ENCODE data around the gene LPIN1. TPM values are rescaled to one million over a fixed set of nuclear protein-coding genes. Genes with fewer than 3 reads are reported as not detected.

LPIN1 gene
- total and polyA plus RNA-seq, 10 donors, result 12.3 to 55.7 (median 34.8) TPM

DNA sequence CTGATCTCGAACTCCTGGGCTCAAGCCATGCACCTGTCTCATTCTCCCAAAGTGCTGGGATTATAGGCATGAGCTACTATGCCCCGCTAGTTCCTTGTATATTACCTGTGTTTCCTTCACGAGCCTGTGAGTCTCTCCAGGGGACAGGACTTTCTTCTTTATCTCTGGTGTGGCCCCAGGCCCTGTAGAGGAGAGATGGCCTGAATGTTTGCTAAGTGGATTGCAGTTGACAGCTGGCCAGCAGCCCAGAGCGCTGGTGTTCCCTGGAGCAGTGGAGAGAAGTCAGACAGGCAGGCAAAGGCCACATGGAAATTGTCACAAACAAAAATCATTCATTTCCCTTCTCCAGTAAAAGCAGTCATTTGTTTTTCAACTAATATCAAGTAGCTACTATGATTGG, 17.9 kb downstream of the LPIN1 start:
- no peak for DNase-seq
- no peak overlapping the region for H3K4me3 ChIP-seq
- no peaks in the 10 kb centered on the region for H3K27me3 ChIP-seq (replicated peaks in 1 of 7)
- no peaks in the 10 kb centered on the region for H3K9me3 ChIP-seq
- 86 to 92% (median 87%) methylated on average over 4 of the region's 4 CpGs for WGBS, 5 donors
- H3K4me1 ChIP-seq, result peaks cover 0 to 20% (median 0%) of the 10 kb centered on the region in 6 donors
- H3K27ac ChIP-seq, result no peak overlapping the region
- TF ChIP-seq, protein P1, sequence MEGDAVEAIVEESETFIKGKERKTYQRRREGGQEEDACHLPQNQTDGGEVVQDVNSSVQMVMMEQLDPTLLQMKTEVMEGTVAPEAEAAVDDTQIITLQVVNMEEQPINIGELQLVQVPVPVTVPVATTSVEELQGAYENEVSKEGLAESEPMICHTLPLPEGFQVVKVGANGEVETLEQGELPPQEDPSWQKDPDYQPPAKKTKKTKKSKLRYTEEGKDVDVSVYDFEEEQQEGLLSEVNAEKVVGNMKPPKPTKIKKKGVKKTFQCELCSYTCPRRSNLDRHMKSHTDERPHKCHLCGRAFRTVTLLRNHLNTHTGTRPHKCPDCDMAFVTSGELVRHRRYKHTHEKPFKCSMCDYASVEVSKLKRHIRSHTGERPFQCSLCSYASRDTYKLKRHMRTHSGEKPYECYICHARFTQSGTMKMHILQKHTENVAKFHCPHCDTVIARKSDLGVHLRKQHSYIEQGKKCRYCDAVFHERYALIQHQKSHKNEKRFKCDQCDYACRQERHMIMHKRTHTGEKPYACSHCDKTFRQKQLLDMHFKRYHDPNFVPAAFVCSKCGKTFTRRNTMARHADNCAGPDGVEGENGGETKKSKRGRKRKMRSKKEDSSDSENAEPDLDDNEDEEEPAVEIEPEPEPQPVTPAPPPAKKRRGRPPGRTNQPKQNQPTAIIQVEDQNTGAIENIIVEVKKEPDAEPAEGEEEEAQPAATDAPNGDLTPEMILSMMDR (IDR thresholded peaks at IDR 0.05 in 8 of 11, conservative IDR thresholded peaks at IDR 0.05 in 3 of 11), result no peak
- TF ChIP-seq POLR2AphosphoS5 (IDR thresholded peaks at IDR 0.05) (no peak), POLR2A (IDR thresholded peaks at IDR 0.05) (no peak)
- H3K36me3 ChIP-seq, result peaks cover 3 to 73% (median 29%) of the 10 kb centered on the region in 6 donors
- intact Hi-C loops (cut with DNase I; ENCODE audit: low total_unique reads), result no loop called here

DNA sequence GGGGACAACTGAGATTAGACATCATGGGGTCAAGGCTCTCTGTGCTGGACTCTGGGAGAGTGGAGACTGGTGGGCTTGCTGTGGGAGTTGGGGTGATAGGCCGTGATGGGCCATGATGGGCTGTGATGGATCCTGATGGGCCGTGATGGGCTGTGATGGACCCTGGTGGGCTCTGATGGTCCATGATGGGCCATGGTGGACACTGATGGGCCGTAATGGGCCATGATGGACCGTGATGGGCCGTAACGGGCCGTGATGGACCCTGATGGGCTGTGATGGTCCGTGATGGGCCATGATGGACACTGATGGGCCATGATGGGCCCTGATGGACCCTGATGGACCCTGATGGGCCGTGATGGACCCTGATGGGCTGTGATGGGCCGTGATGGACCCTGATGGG, 18.5 kb downstream of the LPIN1 start:
- Histone ChIP-seq H3K27me3 (replicated peaks in 1 of 7) (no peaks in the 10 kb centered on the region), H3K4me1 (peaks cover 0 to 20% (median 0%) of the 10 kb centered on the region in 6 donors), H3K36me3 (peaks cover 3 to 78% (median 32%) of the 10 kb centered on the region in 6 donors), H3K27ac (no peak overlapping the region), H3K9me3 (no peaks in the 10 kb centered on the region), H3K4me3 (no peak overlapping the region)
- DNase-seq, result no peak
- 92 to 100% (median 97%) methylated on average over 10 of the region's 10 CpGs for WGBS, 5 donors
- TF ChIP-seq POLR2AphosphoS5 (IDR thresholded peaks at IDR 0.05), result no peak
- TF ChIP-seq POLR2A (IDR thresholded peaks at IDR 0.05), result no peak
- TF ChIP-seq, protein P1 (IDR thresholded peaks at IDR 0.05 in 8 of 11, conservative IDR thresholded peaks at IDR 0.05 in 3 of 11), result no peak
- intact Hi-C loops (cut with DNase I; ENCODE audit: low total_unique reads), result no loop called here

DNA sequence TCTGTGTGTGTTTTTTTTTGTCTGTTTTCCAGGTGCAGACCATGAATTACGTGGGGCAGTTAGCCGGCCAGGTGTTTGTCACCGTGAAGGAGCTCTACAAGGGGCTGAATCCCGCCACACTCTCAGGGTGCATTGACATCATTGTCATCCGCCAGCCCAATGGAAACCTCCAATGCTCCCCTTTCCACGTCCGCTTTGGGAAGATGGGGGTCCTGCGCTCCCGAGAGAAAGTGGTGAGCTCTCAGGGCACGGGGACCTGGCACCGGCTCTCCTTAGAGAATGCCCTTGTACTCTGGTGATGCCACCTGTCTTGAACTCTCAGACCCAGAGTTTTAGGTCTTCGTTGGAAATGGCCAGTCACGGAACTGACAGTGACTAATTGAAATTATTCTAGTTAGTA, 19.1 kb downstream of the LPIN1 start:
- Histone ChIP-seq H3K9me3 (no peaks in the 10 kb centered on the region), H3K4me3 (no peak overlapping the region), H3K4me1 (peaks cover 0 to 20% (median 0%) of the 10 kb centered on the region in 6 donors), H3K27ac (no peak overlapping the region), H3K27me3 (replicated peaks in 1 of 7) (no peaks in the 10 kb centered on the region), H3K36me3 (peaks cover 3 to 84% (median 36%) of the 10 kb centered on the region in 6 donors)
- TF ChIP-seq POLR2A (IDR thresholded peaks at IDR 0.05) (no peak), POLR2AphosphoS5 (IDR thresholded peaks at IDR 0.05) (no peak)
- TF ChIP-seq, protein P1 (IDR thresholded peaks at IDR 0.05 in 8 of 11, conservative IDR thresholded peaks at IDR 0.05 in 3 of 11), result no peak
- intact Hi-C loops (cut with DNase I; ENCODE audit: low total_unique reads), result no loop called here
- WGBS, 5 donors, result 92 to 98% (median 97%) methylated on average over 13 of the region's 13 CpGs
- DNase-seq, result no peak

DNA sequence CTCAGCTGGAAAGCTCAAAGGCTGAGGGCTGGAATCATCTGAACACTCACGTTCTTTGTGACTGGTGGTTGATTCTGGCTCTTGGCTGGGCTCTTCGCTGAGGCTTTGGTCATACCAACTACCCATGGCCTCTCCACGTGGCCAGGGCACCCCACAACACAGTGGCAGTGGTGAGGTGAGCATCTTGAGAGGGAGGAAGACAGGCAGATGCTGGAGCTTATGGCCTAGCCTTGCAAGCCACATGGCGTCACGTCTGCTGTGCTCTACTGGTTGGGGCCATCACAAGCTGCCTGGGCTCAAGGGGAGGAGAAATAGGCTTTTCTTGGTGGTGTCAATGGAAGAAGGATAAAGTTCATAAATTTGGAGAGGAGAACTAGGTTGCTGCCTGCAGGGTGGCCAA, 19.6 kb downstream of the LPIN1 start:
- Histone ChIP-seq H3K4me3 (no peak overlapping the region), H3K27ac (no peak overlapping the region), H3K9me3 (no peaks in the 10 kb centered on the region), H3K36me3 (peaks cover 3 to 89% (median 40%) of the 10 kb centered on the region in 6 donors), H3K4me1 (peaks cover 0 to 17% (median 0%) of the 10 kb centered on the region in 6 donors), H3K27me3 (replicated peaks in 1 of 7) (no peaks in the 10 kb centered on the region)
- intact Hi-C loops (cut with DNase I; ENCODE audit: low total_unique reads), result no loop called here
- DNase-seq, result no peak
- 91 to 97% (median 95%) methylated on average over 5 of the region's 5 CpGs for WGBS, 5 donors
- TF ChIP-seq POLR2A (IDR thresholded peaks at IDR 0.05), result no peak
- TF ChIP-seq POLR2AphosphoS5 (IDR thresholded peaks at IDR 0.05), result no peak

DNA sequence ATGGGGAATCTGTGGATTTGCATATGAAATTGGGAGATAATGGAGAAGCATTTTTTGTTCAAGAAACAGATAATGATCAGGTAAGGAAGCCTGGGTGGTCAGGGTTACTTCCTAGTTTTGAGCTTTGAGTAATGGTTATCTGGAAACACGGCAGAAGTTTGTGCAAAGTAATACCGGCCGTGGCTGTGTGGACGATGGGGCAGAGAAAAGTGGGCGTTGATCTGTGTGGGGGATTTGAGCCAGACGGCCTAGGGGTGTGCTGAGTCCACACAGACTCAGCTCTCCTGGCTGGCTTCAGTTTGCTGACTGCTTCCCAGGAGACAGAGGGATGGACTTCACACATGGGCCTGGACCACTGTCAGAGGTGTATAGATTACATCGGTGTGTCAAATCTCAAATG, 21.3 kb downstream of the LPIN1 start:
- WGBS, 5 donors, result 56 to 81% (median 76%) methylated on average over 7 of the region's 7 CpGs

More for the DNA sequence above, 21.3 kb downstream of the LPIN1 start:
- no peaks in the 10 kb centered on the region for H3K27me3 ChIP-seq (replicated peaks in 1 of 7)
- DNase-seq, result no peak
- peaks cover 3 to 94% (median 52%) of the 10 kb centered on the region in 6 donors for H3K36me3 ChIP-seq
- H3K4me1 ChIP-seq, result peaks cover 0 to 15% (median 0%) of the 10 kb centered on the region in 6 donors
- no peak overlapping the region for H3K27ac ChIP-seq
- no peaks in the 10 kb centered on the region for H3K9me3 ChIP-seq
- TF ChIP-seq POLR2AphosphoS5 (IDR thresholded peaks at IDR 0.05) (no peak), POLR2A (IDR thresholded peaks at IDR 0.05) (no peak)
- TF ChIP-seq, protein P1 (IDR thresholded peaks at IDR 0.05 in 8 of 11, conservative IDR thresholded peaks at IDR 0.05 in 3 of 11), result no peak
- no peak overlapping the region for H3K4me3 ChIP-seq
- intact Hi-C loops (cut with DNase I; ENCODE audit: low total_unique reads), result no loop called here
